ENCODE measurements around the gene DCTN3.

DCTN3 gene

DNA sequence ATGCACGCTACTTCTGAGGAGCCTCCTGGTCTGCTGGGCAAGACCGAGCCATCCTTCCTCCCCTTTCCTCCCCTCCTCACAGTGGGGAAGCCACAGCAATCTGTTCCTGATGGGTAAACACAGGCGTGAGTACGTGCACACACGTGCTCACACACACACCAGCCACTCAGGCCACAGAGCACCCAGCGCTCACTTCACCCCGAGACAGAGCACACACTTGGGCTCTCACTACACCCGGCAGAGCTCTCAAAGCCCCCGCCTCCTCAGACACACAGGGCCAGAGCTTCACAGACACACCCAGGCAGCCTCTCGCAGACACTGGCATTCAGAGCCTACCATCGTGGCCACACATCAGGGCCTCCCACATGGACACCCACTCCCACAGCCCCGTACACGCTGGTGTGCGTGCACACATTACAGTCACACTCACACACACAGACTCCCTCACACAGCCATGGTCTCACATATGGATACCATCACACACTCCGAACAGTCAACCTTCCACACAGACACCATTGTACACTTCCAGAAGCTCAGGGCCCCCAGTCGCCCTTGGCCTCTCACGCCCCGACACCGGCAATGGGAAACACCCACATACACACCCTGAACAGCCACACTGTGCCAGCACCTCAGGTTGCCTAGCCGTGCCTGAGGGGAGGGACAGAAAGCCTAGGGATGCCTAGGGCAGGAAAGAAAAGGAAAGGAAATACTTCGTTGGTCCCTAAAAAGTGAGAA, 44.3 kb downstream of the DCTN3 start:
- Histone ChIP-seq H3K27me3 (ENCODE audit: insufficient read depth, low read length, poor library complexity, severe bottlenecking) (no peaks in the 10 kb centered on the region), H3K4me1 (ENCODE audit: insufficient read depth, low read length, poor library complexity, severe bottlenecking) (no peaks in the 10 kb centered on the region), H4K20me1 (ENCODE audit: insufficient read depth, low read length, poor library complexity, severe bottlenecking) (no peaks in the 10 kb centered on the region), H3F3A (ENCODE audit: low read depth) (no peaks in the 10 kb centered on the region), H3K9ac (ENCODE audit: low read depth, low read length, poor library complexity, severe bottlenecking) (no peak overlapping the region), H3K4me2 (ENCODE audit: low read depth, low read length, poor library complexity, severe bottlenecking) (no peak overlapping the region), H3K9me3 (ENCODE audit: insufficient read depth, low read depth, low read length) (no peaks in the 10 kb centered on the region), H3K36me3 (ENCODE audit: insufficient read depth, low read length) (no peaks in the 10 kb centered on the region), H3K9me2 (replicated peaks; ENCODE audit: low read depth, low read length) (no peaks in the 10 kb centered on the region), H3K79me2 (ENCODE audit: insufficient read depth, low read length) (no peaks in the 10 kb centered on the region), H2AFZ (ENCODE audit: low read length) (no peak overlapping the region), H3K4me3 (ENCODE audit: low read length, poor library complexity, severe bottlenecking) (no peak overlapping the region)
- TF ChIP-seq, protein P1, sequence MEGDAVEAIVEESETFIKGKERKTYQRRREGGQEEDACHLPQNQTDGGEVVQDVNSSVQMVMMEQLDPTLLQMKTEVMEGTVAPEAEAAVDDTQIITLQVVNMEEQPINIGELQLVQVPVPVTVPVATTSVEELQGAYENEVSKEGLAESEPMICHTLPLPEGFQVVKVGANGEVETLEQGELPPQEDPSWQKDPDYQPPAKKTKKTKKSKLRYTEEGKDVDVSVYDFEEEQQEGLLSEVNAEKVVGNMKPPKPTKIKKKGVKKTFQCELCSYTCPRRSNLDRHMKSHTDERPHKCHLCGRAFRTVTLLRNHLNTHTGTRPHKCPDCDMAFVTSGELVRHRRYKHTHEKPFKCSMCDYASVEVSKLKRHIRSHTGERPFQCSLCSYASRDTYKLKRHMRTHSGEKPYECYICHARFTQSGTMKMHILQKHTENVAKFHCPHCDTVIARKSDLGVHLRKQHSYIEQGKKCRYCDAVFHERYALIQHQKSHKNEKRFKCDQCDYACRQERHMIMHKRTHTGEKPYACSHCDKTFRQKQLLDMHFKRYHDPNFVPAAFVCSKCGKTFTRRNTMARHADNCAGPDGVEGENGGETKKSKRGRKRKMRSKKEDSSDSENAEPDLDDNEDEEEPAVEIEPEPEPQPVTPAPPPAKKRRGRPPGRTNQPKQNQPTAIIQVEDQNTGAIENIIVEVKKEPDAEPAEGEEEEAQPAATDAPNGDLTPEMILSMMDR (conservative IDR thresholded peaks at IDR 0.05; ENCODE audit: low read length) = no peak
- TF ChIP-seq EZH2phosphoT487 (IDR thresholded peaks at IDR 0.05; ENCODE audit: borderline replicate concordance) = no peak

DNA sequence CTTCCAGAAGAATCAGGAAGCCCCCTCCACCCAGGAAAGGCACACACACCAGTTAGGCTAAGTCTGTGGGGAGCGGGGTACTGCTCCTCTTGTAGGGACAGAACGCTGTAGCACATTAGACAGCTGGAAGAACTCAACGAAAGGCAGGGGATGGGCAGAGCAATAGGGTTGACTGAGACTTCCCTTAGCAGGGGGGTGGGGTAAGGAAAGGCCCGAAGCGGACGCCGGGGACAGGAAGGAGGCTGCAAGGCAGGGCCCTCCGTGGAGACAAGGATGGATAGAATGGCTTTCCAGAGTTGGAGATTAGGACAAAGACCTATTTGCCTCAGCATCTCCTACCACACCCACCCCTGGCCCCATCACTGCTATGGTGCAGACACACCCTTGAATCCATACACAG, 45.1 kb downstream of the DCTN3 start:
- no peaks in the 10 kb centered on the region for H3K9me2 ChIP-seq (replicated peaks; ENCODE audit: low read depth, low read length)
- H3K4me1 ChIP-seq (ENCODE audit: insufficient read depth, low read length, poor library complexity, severe bottlenecking) = no peaks in the 10 kb centered on the region
- H3F3A ChIP-seq (ENCODE audit: low read depth) = no peaks in the 10 kb centered on the region
- no peaks in the 10 kb centered on the region for H3K79me2 ChIP-seq (ENCODE audit: insufficient read depth, low read length)
- H3K9ac ChIP-seq (ENCODE audit: low read depth, low read length, poor library complexity, severe bottlenecking) = no peak overlapping the region
- no peaks in the 10 kb centered on the region for H4K20me1 ChIP-seq (ENCODE audit: insufficient read depth, low read length, poor library complexity, severe bottlenecking)
- H3K4me3 ChIP-seq (ENCODE audit: low read length, poor library complexity, severe bottlenecking) = no peak overlapping the region
- H3K4me2 ChIP-seq (ENCODE audit: low read depth, low read length, poor library complexity, severe bottlenecking) = no peak overlapping the region
- H3K36me3 ChIP-seq (ENCODE audit: insufficient read depth, low read length) = no peaks in the 10 kb centered on the region
- H2AFZ ChIP-seq (ENCODE audit: low read length) = no peak overlapping the region
- no peaks in the 10 kb centered on the region for H3K27me3 ChIP-seq (ENCODE audit: insufficient read depth, low read length, poor library complexity, severe bottlenecking)
- TF ChIP-seq EZH2phosphoT487 (IDR thresholded peaks at IDR 0.05; ENCODE audit: borderline replicate concordance) = no peak
- TF ChIP-seq, protein P1 (conservative IDR thresholded peaks at IDR 0.05; ENCODE audit: low read length) = no peak
- H3K9me3 ChIP-seq (ENCODE audit: insufficient read depth, low read depth, low read length) = no peaks in the 10 kb centered on the region

DNA sequence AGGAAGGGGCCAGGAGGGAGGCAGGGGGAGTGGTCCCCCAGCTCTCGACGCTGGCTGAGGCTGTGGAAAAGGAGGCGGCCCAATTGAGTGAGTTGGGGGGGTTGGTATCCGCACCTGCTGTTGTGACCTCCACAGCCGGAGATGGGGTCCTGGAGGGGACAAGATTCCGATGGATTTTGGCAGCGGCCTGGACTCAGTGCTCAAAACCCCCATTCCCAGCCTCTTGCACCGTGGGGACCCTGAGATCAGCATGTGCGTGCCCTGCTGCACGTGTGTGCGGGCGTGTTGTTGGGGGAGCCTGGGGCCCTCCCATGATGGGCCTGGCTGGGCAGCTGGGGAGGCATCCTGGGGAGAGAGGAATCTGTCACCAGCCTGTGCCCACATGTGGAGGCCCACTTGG, 45.7 kb downstream of the DCTN3 start:
- no peak overlapping the region for H3K4me3 ChIP-seq (ENCODE audit: low read length, poor library complexity, severe bottlenecking)
- no peaks in the 10 kb centered on the region for H3K27me3 ChIP-seq (ENCODE audit: insufficient read depth, low read length, poor library complexity, severe bottlenecking)
- no peaks in the 10 kb centered on the region for H3K4me1 ChIP-seq (ENCODE audit: insufficient read depth, low read length, poor library complexity, severe bottlenecking)
- H3K36me3 ChIP-seq (ENCODE audit: insufficient read depth, low read length) = no peaks in the 10 kb centered on the region
- H3K9me3 ChIP-seq (ENCODE audit: insufficient read depth, low read depth, low read length) = no peaks in the 10 kb centered on the region
- H3K79me2 ChIP-seq (ENCODE audit: insufficient read depth, low read length) = no peaks in the 10 kb centered on the region
- H3K4me2 ChIP-seq (ENCODE audit: low read depth, low read length, poor library complexity, severe bottlenecking) = no peak overlapping the region
- H4K20me1 ChIP-seq (ENCODE audit: insufficient read depth, low read length, poor library complexity, severe bottlenecking) = no peaks in the 10 kb centered on the region
- H3F3A ChIP-seq (ENCODE audit: low read depth) = no peaks in the 10 kb centered on the region
- H2AFZ ChIP-seq (ENCODE audit: low read length) = no peak overlapping the region
- no peak overlapping the region for H3K9ac ChIP-seq (ENCODE audit: low read depth, low read length, poor library complexity, severe bottlenecking)
- no peaks in the 10 kb centered on the region for H3K9me2 ChIP-seq (replicated peaks; ENCODE audit: low read depth, low read length)
- TF ChIP-seq, protein P1 (conservative IDR thresholded peaks at IDR 0.05; ENCODE audit: low read length) = no peak
- no peak for TF ChIP-seq EZH2phosphoT487 (IDR thresholded peaks at IDR 0.05; ENCODE audit: borderline replicate concordance)
